HEK293 (cell line): ENCODE measurements around the gene PDZD8.

Experiments used
- CTCF ChIA-PET: fragments of 350-600 bp; formaldehyde crosslinking; extraction: SDS; loops from one replicate; lab custom pipeline; 2021; ENCODE audit warnings: antibody characterized with exemption; lab: Yijun Ruan, JAX
- POLR2A ChIA-PET: fragments of 300-600 bp; formaldehyde crosslinking; extraction: SDS; loops from one replicate; lab custom pipeline; 2020; ENCODE audit warnings: antibody characterized with exemption, inconsistent platforms; lab: Yijun Ruan, JAX
- H3K27ac ChIP-seq: fragments of 200-500 bp; sonication (Bioruptor generic); 2 replicates; pipeline ENCODE4 v1.5.1; 2014; ENCODE audit warnings: low read depth, low read length, control low read depth, inconsistent platforms; ENCODE audit errors: extremely low read depth
- H3K36me3 ChIP-seq, 2 experiments: fragments of 200-500 bp in 1 of 2; sonication (Bioruptor generic) in 1 of 2; 1 replicate in 1 of 2; 2 replicates in 1 of 2; pipeline ENCODE4 v1.5.1; 2014 to 2017; ENCODE audit warnings: inconsistent platforms in 2 of 2, low read length in 2 of 2; ENCODE audit not compliant: control insufficient read depth in 2 of 2, insufficient read depth in 1 of 2
- H3K4me1 ChIP-seq: fragments of 200-500 bp; sonication (Bioruptor generic); 2 replicates; pipeline ENCODE4 v1.5.1; 2014; ENCODE audit warnings: mild to moderate bottlenecking, low read length, inconsistent platforms; ENCODE audit not compliant: control insufficient read depth, insufficient read depth
- H3K4me3 ChIP-seq: 2 replicates; pipeline ENCODE4 v1.5.1; 2011; ENCODE audit warnings: low read depth, mild to moderate bottlenecking, control low read depth, low read length, moderate library complexity
- H3K9me3 ChIP-seq: fragments of 200-500 bp; sonication (Bioruptor generic); 2 replicates; pipeline ENCODE4 v1.5.1; 2014; ENCODE audit warnings: low read depth, low read length, inconsistent platforms; ENCODE audit not compliant: control insufficient read depth, insufficient read depth
- GLI2 ChIP-seq: fragments of 450-650 bp; formaldehyde crosslinking; IDR thresholded peaks from 2 replicates; pipeline ENCODE4; 2017; ENCODE audit warnings: missing biosample characterization, missing genetic modification characterization, low read depth, borderline replicate concordance
- KLF10 ChIP-seq: fragments of 450-650 bp; IDR thresholded peaks from 2 replicates; pipeline ENCODE4 v1.5.1; 2018; ENCODE audit warnings: missing biosample characterization, mild to moderate bottlenecking, missing genetic modification characterization
- SCRT1 ChIP-seq: fragments of 450-650 bp; formaldehyde crosslinking; IDR thresholded peaks from 2 replicates; pipeline ENCODE4 v1.5.1; 2016; ENCODE audit warnings: missing biosample characterization, missing genetic modification characterization, borderline replicate concordance
- ZBTB48 ChIP-seq: fragments of 450-650 bp; formaldehyde crosslinking; IDR thresholded peaks from 2 replicates; pipeline ENCODE4 v1.5.1; 2016; ENCODE audit warnings: missing biosample characterization, missing genetic modification characterization
- ZBTB8A ChIP-seq: fragments of 450-650 bp; formaldehyde crosslinking; IDR thresholded peaks from 2 replicates; pipeline ENCODE4 v1.5.1; 2016; ENCODE audit warnings: missing biosample characterization, missing genetic modification characterization
- ZFP41 ChIP-seq: fragments of 450-650 bp; formaldehyde crosslinking; IDR thresholded peaks from 2 replicates; pipeline ENCODE4 v1.5.1; 2016; ENCODE audit warnings: missing biosample characterization, missing genetic modification characterization, borderline replicate concordance
- ZIC2 ChIP-seq: fragments of 450-650 bp; formaldehyde crosslinking; IDR thresholded peaks from 2 replicates; pipeline ENCODE4 v1.5.1; 2016; ENCODE audit warnings: missing biosample characterization, missing genetic modification characterization
- ZNF335 ChIP-seq: fragments of 450-650 bp; formaldehyde crosslinking; conservative IDR thresholded peaks from 2 replicates; pipeline ENCODE4 v1.5.1; 2016; ENCODE audit warnings: missing biosample characterization, missing genetic modification characterization
- ZNF416 ChIP-seq: fragments of 450-650 bp; formaldehyde crosslinking; IDR thresholded peaks from 2 replicates; pipeline ENCODE4 v1.5.1; 2016; ENCODE audit warnings: missing biosample characterization, missing genetic modification characterization
- ZNF558 ChIP-seq: fragments of 450-650 bp; formaldehyde crosslinking; IDR thresholded peaks from 2 replicates; pipeline ENCODE4 v1.5.1; 2016; ENCODE audit warnings: missing biosample characterization, missing genetic modification characterization
- ZNF623 ChIP-seq: fragments of 450-650 bp; formaldehyde crosslinking; IDR thresholded peaks from 2 replicates; pipeline ENCODE4 v1.5.1; 2016; ENCODE audit warnings: missing biosample characterization, missing genetic modification characterization
- ZNF830 ChIP-seq: fragments of 450-650 bp; IDR thresholded peaks from 2 replicates; pipeline ENCODE4 v1.5.0; 2018; ENCODE audit warnings: missing biosample characterization, missing genetic modification characterization, low read depth, mild to moderate bottlenecking, moderate library complexity
- ZNF843 ChIP-seq: fragments of 450-650 bp; formaldehyde crosslinking; IDR thresholded peaks from 2 replicates; pipeline ENCODE4 v1.5.1; 2016; ENCODE audit warnings: missing biosample characterization, missing genetic modification characterization
- ZSCAN30 ChIP-seq: fragments of 450-650 bp; IDR thresholded peaks from 2 replicates; pipeline ENCODE4 v1.5.1; 2018; ENCODE audit warnings: missing biosample characterization, mild to moderate bottlenecking, missing genetic modification characterization, moderate library complexity
- ZXDB ChIP-seq: fragments of 450-650 bp; formaldehyde crosslinking; IDR thresholded peaks from 2 replicates; pipeline ENCODE4 v1.5.1; 2016; ENCODE audit warnings: missing biosample characterization, missing genetic modification characterization
- TF ChIP-seq, protein P1 (sequence below): fragments of 450-650 bp; formaldehyde crosslinking; IDR thresholded peaks from 2 replicates; pipeline ENCODE4 v1.5.1; 2016; ENCODE audit warnings: missing biosample characterization, missing genetic modification characterization, low read depth
- TF ChIP-seq, protein P2 (sequence below): fragments of 450-650 bp; formaldehyde crosslinking; IDR thresholded peaks from 2 replicates; pipeline ENCODE4 v1.5.1; 2016; ENCODE audit warnings: missing biosample characterization, missing genetic modification characterization
- TF ChIP-seq, protein P3 (sequence below): fragments of 450-650 bp; formaldehyde crosslinking; IDR thresholded peaks from 2 replicates; pipeline ENCODE4 v1.5.1; 2016; ENCODE audit warnings: missing biosample characterization, missing genetic modification characterization

PDZD8 gene

DNA sequence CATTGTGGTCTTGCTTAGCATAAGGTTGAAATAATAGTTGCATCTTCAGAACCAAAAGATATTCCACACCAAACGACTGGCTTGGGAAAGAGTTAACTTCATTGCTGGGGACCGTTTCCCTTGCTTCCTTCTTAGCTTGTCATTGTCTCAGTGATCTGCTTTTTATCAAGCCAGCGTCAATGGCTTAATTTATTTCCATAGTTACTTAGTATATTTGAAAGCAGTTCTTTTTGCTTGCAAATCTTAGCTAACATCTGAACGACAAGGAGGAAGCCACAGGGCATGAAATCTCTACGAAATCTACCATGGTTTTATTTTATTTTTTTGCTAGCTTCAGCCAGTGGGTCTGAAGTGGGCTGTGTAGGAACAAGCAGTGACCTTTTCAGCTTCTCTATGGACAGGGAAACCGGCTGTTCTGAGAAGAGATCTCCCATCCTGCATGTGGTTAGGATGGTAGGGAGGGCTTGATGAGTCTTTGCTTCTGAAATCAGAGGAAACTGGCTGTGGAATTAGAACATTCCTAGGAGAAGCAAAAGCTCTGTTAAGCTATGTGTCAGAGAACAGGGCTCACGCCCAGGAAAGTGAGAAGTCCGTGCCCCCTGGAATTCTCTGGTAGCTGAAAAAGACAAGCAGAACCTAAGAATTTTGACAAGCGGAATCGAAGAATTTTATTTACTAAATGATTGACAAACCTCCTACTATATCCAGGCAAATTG lies 126.3 kb downstream of the PDZD8 start:
- Histone ChIP-seq H3K4me3 (no peak overlapping the region), H3K4me1 (no peaks in the 10 kb centered on the region)
- no peak for TF ChIP-seq ZNF335 (tag by site-specific recombination)
- TF ChIP-seq, protein P1, sequence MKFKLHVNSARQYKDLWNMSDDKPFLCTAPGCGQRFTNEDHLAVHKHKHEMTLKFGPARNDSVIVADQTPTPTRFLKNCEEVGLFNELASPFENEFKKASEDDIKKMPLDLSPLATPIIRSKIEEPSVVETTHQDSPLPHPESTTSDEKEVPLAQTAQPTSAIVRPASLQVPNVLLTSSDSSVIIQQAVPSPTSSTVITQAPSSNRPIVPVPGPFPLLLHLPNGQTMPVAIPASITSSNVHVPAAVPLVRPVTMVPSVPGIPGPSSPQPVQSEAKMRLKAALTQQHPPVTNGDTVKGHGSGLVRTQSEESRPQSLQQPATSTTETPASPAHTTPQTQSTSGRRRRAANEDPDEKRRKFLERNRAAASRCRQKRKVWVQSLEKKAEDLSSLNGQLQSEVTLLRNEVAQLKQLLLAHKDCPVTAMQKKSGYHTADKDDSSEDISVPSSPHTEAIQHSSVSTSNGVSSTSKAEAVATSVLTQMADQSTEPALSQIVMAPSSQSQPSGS: no peak
- no peak for TF ChIP-seq GLI2 (tag by site-specific recombination)
- TF ChIP-seq, protein P2, sequence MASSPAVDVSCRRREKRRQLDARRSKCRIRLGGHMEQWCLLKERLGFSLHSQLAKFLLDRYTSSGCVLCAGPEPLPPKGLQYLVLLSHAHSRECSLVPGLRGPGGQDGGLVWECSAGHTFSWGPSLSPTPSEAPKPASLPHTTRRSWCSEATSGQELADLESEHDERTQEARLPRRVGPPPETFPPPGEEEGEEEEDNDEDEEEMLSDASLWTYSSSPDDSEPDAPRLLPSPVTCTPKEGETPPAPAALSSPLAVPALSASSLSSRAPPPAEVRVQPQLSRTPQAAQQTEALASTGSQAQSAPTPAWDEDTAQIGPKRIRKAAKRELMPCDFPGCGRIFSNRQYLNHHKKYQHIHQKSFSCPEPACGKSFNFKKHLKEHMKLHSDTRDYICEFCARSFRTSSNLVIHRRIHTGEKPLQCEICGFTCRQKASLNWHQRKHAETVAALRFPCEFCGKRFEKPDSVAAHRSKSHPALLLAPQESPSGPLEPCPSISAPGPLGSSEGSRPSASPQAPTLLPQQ (tag by site-specific recombination): no peak
- no peak for TF ChIP-seq ZSCAN30
- TF ChIP-seq, all 188 proteins: peak for 0
- Histone ChIP-seq H3K27ac (no peak overlapping the region), H3K9me3 (no peaks in the 10 kb centered on the region), H3K36me3 (no peaks in the 10 kb centered on the region)
- ChIA-PET CTCF (interaction anchor here (0.6 to 1.7 kb wide), 6 partner anchors 9 to 194 kb away, joined by 3 to 10 read pairs (median 4); no protein-coding TSS in a partner anchor), POLR2A (no interaction called here)

DNA sequence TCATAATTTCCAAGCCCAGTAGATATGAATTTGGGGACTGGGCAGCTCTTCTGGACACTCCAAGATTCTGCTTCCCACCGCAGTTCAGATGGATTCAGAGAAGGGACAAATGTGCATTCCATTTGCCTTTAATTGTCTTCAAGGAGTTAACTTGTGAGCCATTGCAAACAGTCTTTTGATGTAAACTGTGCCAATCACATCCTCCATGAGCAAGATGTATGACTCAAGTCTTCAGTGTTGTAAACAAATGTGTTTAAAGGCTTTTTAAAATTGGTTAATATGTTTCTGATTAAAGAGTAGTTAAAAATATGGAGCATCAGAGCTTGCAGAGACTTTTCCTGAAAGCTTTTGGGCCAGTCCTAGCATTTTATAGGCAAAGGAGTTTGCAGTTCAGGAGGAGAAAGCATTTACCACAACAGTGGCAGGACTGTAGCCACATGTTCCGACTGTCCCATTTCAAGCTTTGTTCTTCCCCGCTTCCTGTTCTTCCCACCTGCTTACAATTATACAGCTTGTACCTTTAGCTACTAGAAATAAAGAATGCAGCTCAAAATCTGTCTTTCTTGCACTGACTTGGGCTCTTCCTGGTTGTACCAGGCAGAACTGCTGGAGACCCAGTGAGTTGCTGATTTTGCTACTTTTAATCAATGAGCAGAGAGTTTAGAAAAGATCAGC lies 128.1 kb downstream of the PDZD8 start:
- no peak overlapping the region for H3K4me3 ChIP-seq
- H3K4me1 ChIP-seq: no peaks in the 10 kb centered on the region
- no peak for TF ChIP-seq ZNF830
- TF ChIP-seq ZNF558: no peak
- TF ChIP-seq ZNF416 (tag by site-specific recombination): no peak
- no peak for TF ChIP-seq ZNF335 (tag by site-specific recombination)
- no peak for TF ChIP-seq ZSCAN30
- no peak for TF ChIP-seq ZBTB8A (tag by site-specific recombination)
- TF ChIP-seq, protein P2 (tag by site-specific recombination): no peak
- TF ChIP-seq ZFP41 (tag by site-specific recombination): no peak
- no peak for TF ChIP-seq SCRT1 (tag by site-specific recombination)
- no peak for TF ChIP-seq KLF10 (tag by site-specific recombination)
- TF ChIP-seq ZNF623 (tag by site-specific recombination): no peak
- TF ChIP-seq ZBTB48 (tag by site-specific recombination): no peak
- TF ChIP-seq ZXDB (tag by site-specific recombination): no peak
- CTCF ChIA-PET: interaction anchor here (0.6 to 1.4 kb wide), 5 partner anchors 20 to 256 kb away, joined by 3 to 5 read pairs (median 5); no protein-coding TSS in a partner anchor
- H3K27ac ChIP-seq: no peak overlapping the region
- H3K9me3 ChIP-seq: no peaks in the 10 kb centered on the region
- POLR2A ChIA-PET: no interaction called here
- no peaks in the 10 kb centered on the region for H3K36me3 ChIP-seq

DNA sequence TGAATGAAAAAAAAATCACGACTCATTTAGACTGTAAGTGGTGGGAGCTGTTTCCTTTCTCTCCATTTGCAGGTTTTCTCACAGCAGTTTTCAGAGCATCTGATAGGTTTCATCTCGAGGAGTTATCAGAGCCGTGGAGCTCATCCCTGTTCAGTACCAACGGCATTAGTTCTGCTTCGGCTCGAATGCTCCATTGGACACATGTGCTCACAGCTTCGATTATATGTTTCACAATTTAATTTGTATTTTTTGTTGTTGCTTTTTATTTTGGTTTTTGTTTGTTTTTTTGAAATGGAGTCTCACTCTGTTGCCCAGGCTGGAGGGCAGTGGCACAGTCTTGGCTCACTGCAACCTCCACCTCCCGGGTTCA lies 132.8 kb downstream of the PDZD8 start:
- Histone ChIP-seq H3K36me3 (no peaks in the 10 kb centered on the region), H3K4me3 (no peak overlapping the region), H3K27ac (no peak overlapping the region), H3K4me1 (no peaks in the 10 kb centered on the region), H3K9me3 (no peaks in the 10 kb centered on the region)
- ChIA-PET CTCF (interaction anchor here (0.7 kb wide), 2 partner anchors 10 to 36 kb away, joined by 3 to 5 read pairs; no protein-coding TSS in a partner anchor), POLR2A (no interaction called here)
- TF ChIP-seq, protein P3, sequence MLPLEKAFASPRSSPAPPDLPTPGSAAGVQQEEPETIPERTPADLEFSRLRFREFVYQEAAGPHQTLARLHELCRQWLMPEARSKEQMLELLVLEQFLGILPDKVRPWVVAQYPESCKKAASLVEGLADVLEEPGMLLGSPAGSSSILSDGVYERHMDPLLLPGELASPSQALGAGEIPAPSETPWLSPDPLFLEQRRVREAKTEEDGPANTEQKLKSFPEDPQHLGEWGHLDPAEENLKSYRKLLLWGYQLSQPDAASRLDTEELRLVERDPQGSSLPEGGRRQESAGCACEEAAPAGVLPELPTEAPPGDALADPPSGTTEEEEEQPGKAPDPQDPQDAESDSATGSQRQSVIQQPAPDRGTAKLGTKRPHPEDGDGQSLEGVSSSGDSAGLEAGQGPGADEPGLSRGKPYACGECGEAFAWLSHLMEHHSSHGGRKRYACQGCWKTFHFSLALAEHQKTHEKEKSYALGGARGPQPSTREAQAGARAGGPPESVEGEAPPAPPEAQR (tag by site-specific recombination): no peak
- TF ChIP-seq ZIC2 (no peak), ZNF843 (no peak)
